Mucosa of rectum (tissue), 2 donors: ENCODE measurements around the gene KLK6.

ENCODE experiments used
- H3K27ac ChIP-seq, 2 donors: one replicate each; pipeline ENCODE4 v1.7.0; 2013; ENCODE audit warnings: inconsistent platforms in 2 of 2, low read depth in 2 of 2, low read length in 2 of 2
- H3K27me3 ChIP-seq, 2 donors: one replicate each; pipeline ENCODE4 v1.7.0; 2013; ENCODE audit warnings: low read length in 2 of 2; ENCODE audit not compliant: control insufficient read depth in 2 of 2, insufficient read depth in 2 of 2
- H3K36me3 ChIP-seq, 2 donors: one replicate each; pipeline ENCODE4 v1.7.0; 2013; ENCODE audit warnings: low read length in 2 of 2; ENCODE audit not compliant: control insufficient read depth in 2 of 2, insufficient read depth in 2 of 2
- H3K4me1 ChIP-seq, 2 donors: one replicate each; pipeline ENCODE4 v1.7.0; 2013; ENCODE audit warnings: low read length in 2 of 2, mild to moderate bottlenecking in 1 of 2; ENCODE audit not compliant: control insufficient read depth in 2 of 2, insufficient read depth in 2 of 2
- H3K4me3 ChIP-seq, 2 donors: one replicate each; pipeline ENCODE4 v1.7.0; 2013; ENCODE audit warnings: low read length in 2 of 2
- H3K9ac ChIP-seq, 2 donors: one replicate each; pipeline ENCODE4 v1.7.0; 2013; ENCODE audit warnings: low read length in 2 of 2, low read depth in 1 of 2, mild to moderate bottlenecking in 1 of 2
- H3K9me3 ChIP-seq, 2 donors: one replicate each; pipeline ENCODE4 v1.7.0; 2013; ENCODE audit warnings: low read length in 2 of 2; ENCODE audit not compliant: control insufficient read depth in 2 of 2
- donor health status: healthy.
- donor health status: Normal muscosa, but diverticular disease.

KLK6 gene

GRCh38 chr19:51006406-51006805 is 37.0 kb upstream of the KLK6 start:
- Histone ChIP-seq H3K27ac (no peak overlapping the region), H3K9me3 (no peaks in the 10 kb centered on the region), H3K27me3 (peaks cover 4 to 10% of the 10 kb centered on the region in 2 donors), H3K4me1 (no peaks in the 10 kb centered on the region), H3K4me3 (no peak overlapping the region), H3K9ac (no peak overlapping the region), H3K36me3 (no peaks in the 10 kb centered on the region)

- Histone ChIP-seq H3K36me3 (no peaks in the 10 kb centered on the region), H3K9me3 (no peaks in the 10 kb centered on the region), H3K4me3 (no peak overlapping the region), H3K4me1 (no peaks in the 10 kb centered on the region), H3K9ac (no peak overlapping the region), H3K27ac (no peak overlapping the region), H3K27me3 (peaks cover 4 to 10% of the 10 kb centered on the region in 2 donors)
Observed at GRCh38 chr19:51005248-51005647, 35.9 kb upstream of the KLK6 start.

- Histone ChIP-seq H3K27me3 (peaks cover 4 to 7% of the 10 kb centered on the region in 2 donors), H3K27ac (no peak overlapping the region), H3K9me3 (no peaks in the 10 kb centered on the region), H3K4me1 (no peaks in the 10 kb centered on the region), H3K4me3 (no peak overlapping the region), H3K36me3 (no peaks in the 10 kb centered on the region), H3K9ac (no peak overlapping the region)
Observed at GRCh38 chr19:51003316-51003715, 33.9 kb upstream of the KLK6 start.

GRCh38 chr19:51002542-51003311 is 33.3 kb upstream of the KLK6 start:
- no peak overlapping the region for H3K4me3 ChIP-seq
- no peak overlapping the region for H3K9ac ChIP-seq
- H3K27me3 ChIP-seq, result peaks cover 4 to 7% of the 10 kb centered on the region in 2 donors
- H3K36me3 ChIP-seq, result no peaks in the 10 kb centered on the region
- H3K4me1 ChIP-seq, result no peaks in the 10 kb centered on the region
- H3K9me3 ChIP-seq, result no peaks in the 10 kb centered on the region
- H3K27ac ChIP-seq, result no peak overlapping the region

- Histone ChIP-seq H3K27ac (no peak overlapping the region), H3K27me3 (peaks cover 3 to 7% of the 10 kb centered on the region in 2 donors), H3K9me3 (no peaks in the 10 kb centered on the region), H3K4me1 (no peaks in the 10 kb centered on the region), H3K36me3 (no peaks in the 10 kb centered on the region), H3K4me3 (no peak overlapping the region), H3K9ac (no peak overlapping the region)
Observed at GRCh38 chr19:51002089-51002532, 32.7 kb upstream of the KLK6 start.

GRCh38 chr19:51001515-51001914 is 32.1 kb upstream of the KLK6 start, which contains the start of gene KLK8:
TSS of gene KLK8 (minus strand) at chr19:51001604. CDS start at chr19:51001167, 437 bp downstream.
- Histone ChIP-seq H3K4me3 (no peak within 1 kb of the TSS), H3K9ac (no peak within 1 kb of the TSS), H3K27ac (no peak within 1 kb of the TSS), H3K36me3 (no peaks in the 10 kb centered on the region), H3K27me3 (peaks cover 3 to 7% of the 10 kb centered on the region in 2 donors), H3K4me1 (no peaks in the 10 kb centered on the region), H3K9me3 (no peaks in the 10 kb centered on the region)

- H3K9me3 ChIP-seq, result no peaks in the 10 kb centered on the region
- no peak overlapping the region for H3K27ac ChIP-seq
- H3K36me3 ChIP-seq, result no peaks in the 10 kb centered on the region
- peaks cover 3 to 7% of the 10 kb centered on the region in 2 donors for H3K27me3 ChIP-seq
- H3K9ac ChIP-seq, result no peak overlapping the region
- H3K4me1 ChIP-seq, result no peaks in the 10 kb centered on the region
- H3K4me3 ChIP-seq, result no peak overlapping the region
Observed at GRCh38 chr19:51000981-51001380, 31.6 kb upstream of the KLK6 start.

- Histone ChIP-seq H3K4me3 (no peak overlapping the region), H3K9me3 (no peaks in the 10 kb centered on the region), H3K27ac (no peak overlapping the region), H3K4me1 (no peaks in the 10 kb centered on the region), H3K36me3 (no peaks in the 10 kb centered on the region), H3K27me3 (peaks cover 3 to 7% of the 10 kb centered on the region in 2 donors), H3K9ac (no peak overlapping the region)
Observed at GRCh38 chr19:51000426-51000825, 31.0 kb upstream of the KLK6 start.

- Histone ChIP-seq H3K27me3 (peaks cover 3 to 7% of the 10 kb centered on the region in 2 donors), H3K4me3 (no peak overlapping the region), H3K9me3 (no peaks in the 10 kb centered on the region), H3K27ac (no peak overlapping the region), H3K4me1 (no peaks in the 10 kb centered on the region), H3K9ac (no peak overlapping the region), H3K36me3 (no peaks in the 10 kb centered on the region)
Observed at GRCh38 chr19:50998686-50999085, 29.3 kb upstream of the KLK6 start.

- H3K4me1 ChIP-seq, result no peaks in the 10 kb centered on the region
- H3K36me3 ChIP-seq, result no peaks in the 10 kb centered on the region
- H3K4me3 ChIP-seq, result no peak overlapping the region
- H3K9me3 ChIP-seq, result no peaks in the 10 kb centered on the region
- peaks cover 3 to 7% of the 10 kb centered on the region in 2 donors for H3K27me3 ChIP-seq
- H3K9ac ChIP-seq, result no peak overlapping the region
- no peak overlapping the region for H3K27ac ChIP-seq
Observed at GRCh38 chr19:50998061-50998460, 28.7 kb upstream of the KLK6 start.
